ENCODE measurements around the gene GNB1. TPM values are rescaled to one million over a fixed set of nuclear protein-coding genes. Genes with fewer than 3 reads are reported as not detected.

GNB1 gene
- polyA plus RNA-seq, 1 of the 3 experiments (the other 2 are of a cell fraction), result 355 TPM

- peaks cover 88% of the 10 kb centered on the region for H4K20me1 ChIP-seq (ENCODE audit: insufficient read depth)
- H3K9me3 ChIP-seq, result no peaks in the 10 kb centered on the region
- WGBS (ENCODE audit: low lambda C conversion rate), result 98% methylated on average over 8 of the region's 8 CpGs
- no peak for DNase-seq
- H3K9me2 ChIP-seq, result no peaks in the 10 kb centered on the region
- H3K79me2 ChIP-seq (ENCODE audit: insufficient read depth), result peaks cover 100% of the 10 kb centered on the region
- CTCF ChIA-PET, result interaction anchor here (1.8 kb wide), 1 partner anchor 101 kb away, joined by 5 read pairs; no protein-coding TSS in a partner anchor
- H3K27ac ChIP-seq (ENCODE audit: low read depth in 2 of 2, low read length in 1 of 2), result no peak overlapping the region
- no peak overlapping the region for H3K4me2 ChIP-seq
- no peaks in the 10 kb centered on the region for H3K27me3 ChIP-seq (ENCODE audit: insufficient read depth)
- POLR2A ChIA-PET, result no interaction called here
- TF ChIP-seq EZH2phosphoT487 (IDR thresholded peaks at IDR 0.05; ENCODE audit: borderline replicate concordance, low read depth) (no peak), NFIC (IDR thresholded peaks at IDR 0.05; ENCODE audit: borderline replicate concordance) (no peak), USF2 (IDR thresholded peaks at IDR 0.05; ENCODE audit: borderline replicate concordance, low read depth, low read length) (no peak), USF1 (IDR thresholded peaks at IDR 0.05; ENCODE audit: borderline replicate concordance, low read depth) (no peak), SIN3A (IDR thresholded peaks at IDR 0.05; ENCODE audit: borderline replicate concordance, low read depth, low read length) (no peak), GABPA (IDR thresholded peaks at IDR 0.05; ENCODE audit: low read depth) (no peak), MXI1 (IDR thresholded peaks at IDR 0.05; ENCODE audit: low read depth, low read length) (no peak), IRF3 (IDR thresholded peaks at IDR 0.05; ENCODE audit: low read depth, low read length) (no peak), RXRA (IDR thresholded peaks at IDR 0.05; ENCODE audit: borderline replicate concordance, low read depth) (no peak), RFX5 (IDR thresholded peaks at IDR 0.05; ENCODE audit: low read length) (no peak), MAX (IDR thresholded peaks at IDR 0.05; ENCODE audit: low read depth) (no peak), SMC3 (IDR thresholded peaks at IDR 0.05; ENCODE audit: low read depth, low read length) (no peak), FOXM1 (IDR thresholded peaks at IDR 0.05; ENCODE audit: low read depth) (no peak), POLR2AphosphoS5 (IDR thresholded peaks at IDR 0.05; ENCODE audit: low read depth, low read length) (no peak), GATA2 (CRISPR knock-in tag; IDR thresholded peaks at IDR 0.05) (no peak), TEAD4 (IDR thresholded peaks at IDR 0.05; ENCODE audit: borderline replicate concordance, insufficient read depth) (no peak)
- TF ChIP-seq, protein P1, sequence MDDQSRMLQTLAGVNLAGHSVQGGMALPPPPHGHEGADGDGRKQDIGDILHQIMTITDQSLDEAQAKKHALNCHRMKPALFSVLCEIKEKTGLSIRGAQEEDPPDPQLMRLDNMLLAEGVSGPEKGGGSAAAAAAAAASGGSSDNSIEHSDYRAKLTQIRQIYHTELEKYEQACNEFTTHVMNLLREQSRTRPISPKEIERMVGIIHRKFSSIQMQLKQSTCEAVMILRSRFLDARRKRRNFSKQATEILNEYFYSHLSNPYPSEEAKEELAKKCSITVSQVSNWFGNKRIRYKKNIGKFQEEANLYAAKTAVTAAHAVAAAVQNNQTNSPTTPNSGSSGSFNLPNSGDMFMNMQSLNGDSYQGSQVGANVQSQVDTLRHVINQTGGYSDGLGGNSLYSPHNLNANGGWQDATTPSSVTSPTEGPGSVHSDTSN (IDR thresholded peaks at IDR 0.05), result no peak
- TF ChIP-seq, protein P2, sequence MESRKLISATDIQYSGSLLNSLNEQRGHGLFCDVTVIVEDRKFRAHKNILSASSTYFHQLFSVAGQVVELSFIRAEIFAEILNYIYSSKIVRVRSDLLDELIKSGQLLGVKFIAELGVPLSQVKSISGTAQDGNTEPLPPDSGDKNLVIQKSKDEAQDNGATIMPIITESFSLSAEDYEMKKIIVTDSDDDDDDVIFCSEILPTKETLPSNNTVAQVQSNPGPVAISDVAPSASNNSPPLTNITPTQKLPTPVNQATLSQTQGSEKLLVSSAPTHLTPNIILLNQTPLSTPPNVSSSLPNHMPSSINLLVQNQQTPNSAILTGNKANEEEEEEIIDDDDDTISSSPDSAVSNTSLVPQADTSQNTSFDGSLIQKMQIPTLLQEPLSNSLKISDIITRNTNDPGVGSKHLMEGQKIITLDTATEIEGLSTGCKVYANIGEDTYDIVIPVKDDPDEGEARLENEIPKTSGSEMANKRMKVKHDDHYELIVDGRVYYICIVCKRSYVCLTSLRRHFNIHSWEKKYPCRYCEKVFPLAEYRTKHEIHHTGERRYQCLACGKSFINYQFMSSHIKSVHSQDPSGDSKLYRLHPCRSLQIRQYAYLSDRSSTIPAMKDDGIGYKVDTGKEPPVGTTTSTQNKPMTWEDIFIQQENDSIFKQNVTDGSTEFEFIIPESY (IDR thresholded peaks at IDR 0.05; ENCODE audit: borderline replicate concordance, low read depth), result no peak
- H3K4me1 ChIP-seq (ENCODE audit: control insufficient read depth in 1 of 2, insufficient read depth in 2 of 2, low read depth in 1 of 2, low read length in 1 of 2), result no peaks in the 10 kb centered on the region; a peak in 1 of 4 replicates
- peaks cover 47 to 62% of the 10 kb centered on the region in 2 experiments for H3K36me3 ChIP-seq (replicated peaks in 1 of 2; ENCODE audit: control insufficient read depth in 1 of 2, insufficient read depth in 2 of 2, low read length in 1 of 2)
- no peak overlapping the region for H3K9ac ChIP-seq
- no peak overlapping the region for H3K4me3 ChIP-seq (ENCODE audit: low read depth in 2 of 2, low read length in 1 of 2)
- H2AFZ ChIP-seq (ENCODE audit: low read depth), result no peak overlapping the region
- H3F3A ChIP-seq (replicated peaks; ENCODE audit: insufficient read depth), result peaks cover 45% of the 10 kb centered on the region
Observed at GRCh38 chr1:1804301-1804700, 86.6 kb downstream of the GNB1 start.
